Thyroid gland (tissue), 4 donors: ENCODE measurements around the gene PBX3. TPM values are rescaled to one million over a fixed set of nuclear protein-coding genes. Genes with fewer than 3 reads are reported as not detected.

ENCODE experiments used
- DNase-seq, 2 donors: peaks; one replicate each; pipeline ENCODE4 v3.0.0-alpha.2; 2019
- H3K27ac ChIP-seq, 3 donors: fragments of 200-600 bp; sonication (generic); 1 replicate in 2 of 3; 2 replicates in 1 of 3; pipeline ENCODE4 v1.5.1; 2016 to 2019; ENCODE audit warnings: mild to moderate bottlenecking in 1 of 3, moderate library complexity in 1 of 3
- H3K27me3 ChIP-seq: fragments of 200-600 bp; sonication (generic); one replicate; pipeline ENCODE4 v1.5.1; 2019
- H3K36me3 ChIP-seq, 2 donors: fragments of 200-600 bp; sonication (generic); one replicate each; pipeline ENCODE4 v1.5.1; 2016 to 2019
- H3K4me1 ChIP-seq, 2 donors: fragments of 200-600 bp; sonication (generic); one replicate each; pipeline ENCODE4 v1.5.1; 2017 to 2019
- H3K4me3 ChIP-seq, 3 donors: fragments of 200-600 bp; sonication (generic); replicated peaks in 1 of 3; 1 replicate in 2 of 3; 2 replicates in 1 of 3; pipeline ENCODE4 v1.5.1; 2016; ENCODE audit warnings: mild to moderate bottlenecking in 1 of 3
- H3K9me3 ChIP-seq: fragments of 200-600 bp; sonication (generic); one replicate; pipeline ENCODE4 v1.5.1; 2017
- POLR2A ChIP-seq, 2 donors: fragments of 450-650 bp; IDR thresholded peaks; one replicate each; pipeline ENCODE4 v1.6.1; 2017; ENCODE audit warnings: antibody characterized with exemption in 2 of 2, mild to moderate bottlenecking in 2 of 2, moderate library complexity in 1 of 2
- WGBS, 2 donors: methylation state at CpG; one replicate each; pipeline ENCODE4 v1.1.5; 2017; 5-methylcytosine and 5-hydroxymethylcytosine counted together
- intact Hi-C: fragments of 100-400 bp; cut with DNase I; formaldehyde crosslinking; loops from one replicate; pipeline ENCODE4 v1.15.1; 2023
- total RNA-seq, 4 donors: library from RNA; depleted of rRNA; stranded (reverse); fragments of >200 nt; gene quantifications; one replicate each; pipeline ENCODE4 v1.2.3, GENCODE V29; 2016
- TF ChIP-seq, protein P1 (sequence below), 6 experiments: fragments of 200-600 bp in 3 of 6; fragments of 450-650 bp in 3 of 6; sonication (generic) in 3 of 6; IDR thresholded peaks; one replicate each; pipeline ENCODE4 v1.5.1; 2016 to 2019; ENCODE audit warnings: antibody characterized with exemption in 6 of 6, mild to moderate bottlenecking in 2 of 6, inconsistent platforms in 1 of 6, moderate library complexity in 1 of 6

The PBX3 gene
- total RNA-seq, 4 donors from 2014 or later, result 68.5 to 108 (median 71.3) TPM

- 82 to 86% methylated on average over 3 of the region's 3 CpGs for WGBS, 2 donors
- Histone ChIP-seq H3K27ac (no peak overlapping the region), H3K9me3 (no peaks in the 10 kb centered on the region), H3K4me3 (no peak overlapping the region), H3K36me3 (no peaks in the 10 kb centered on the region), H3K4me1 (peaks cover 2 to 6% of the 10 kb centered on the region in 2 donors), H3K27me3 (no peaks in the 10 kb centered on the region)
- TF ChIP-seq, protein P1, sequence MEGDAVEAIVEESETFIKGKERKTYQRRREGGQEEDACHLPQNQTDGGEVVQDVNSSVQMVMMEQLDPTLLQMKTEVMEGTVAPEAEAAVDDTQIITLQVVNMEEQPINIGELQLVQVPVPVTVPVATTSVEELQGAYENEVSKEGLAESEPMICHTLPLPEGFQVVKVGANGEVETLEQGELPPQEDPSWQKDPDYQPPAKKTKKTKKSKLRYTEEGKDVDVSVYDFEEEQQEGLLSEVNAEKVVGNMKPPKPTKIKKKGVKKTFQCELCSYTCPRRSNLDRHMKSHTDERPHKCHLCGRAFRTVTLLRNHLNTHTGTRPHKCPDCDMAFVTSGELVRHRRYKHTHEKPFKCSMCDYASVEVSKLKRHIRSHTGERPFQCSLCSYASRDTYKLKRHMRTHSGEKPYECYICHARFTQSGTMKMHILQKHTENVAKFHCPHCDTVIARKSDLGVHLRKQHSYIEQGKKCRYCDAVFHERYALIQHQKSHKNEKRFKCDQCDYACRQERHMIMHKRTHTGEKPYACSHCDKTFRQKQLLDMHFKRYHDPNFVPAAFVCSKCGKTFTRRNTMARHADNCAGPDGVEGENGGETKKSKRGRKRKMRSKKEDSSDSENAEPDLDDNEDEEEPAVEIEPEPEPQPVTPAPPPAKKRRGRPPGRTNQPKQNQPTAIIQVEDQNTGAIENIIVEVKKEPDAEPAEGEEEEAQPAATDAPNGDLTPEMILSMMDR (IDR thresholded peaks at IDR 0.05), result no peak
- TF ChIP-seq POLR2A (IDR thresholded peaks at IDR 0.05), result no peak
- intact Hi-C loops, result no loop called here
- DNase-seq, result no peak
Measured at GRCh38 chr9:125825762-125826161, 78.6 kb downstream of the PBX3 start.

DNA sequence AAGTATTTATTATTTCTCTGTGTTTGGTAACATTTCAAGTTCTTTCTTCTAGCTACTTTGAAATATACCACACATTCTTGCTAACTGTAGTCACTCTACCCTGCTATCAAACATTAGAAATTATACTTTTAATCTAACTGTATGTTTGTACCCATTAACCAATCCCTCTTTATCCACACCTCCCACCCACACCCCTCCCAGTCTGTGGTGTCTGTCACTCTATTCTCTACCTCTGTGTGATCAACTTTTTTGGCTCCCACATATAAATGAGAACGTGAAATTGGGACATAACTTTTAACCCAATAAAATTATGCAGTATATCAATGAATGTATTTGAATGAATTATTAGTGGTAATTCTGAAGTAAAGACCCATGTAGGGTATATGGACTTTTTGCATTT is 79.7 kb downstream of the PBX3 start:
- no peak for DNase-seq
- H3K9me3 ChIP-seq, result no peaks in the 10 kb centered on the region
- H3K36me3 ChIP-seq, result no peaks in the 10 kb centered on the region
- H3K27me3 ChIP-seq, result no peaks in the 10 kb centered on the region
- no peak overlapping the region for H3K4me3 ChIP-seq
- H3K27ac ChIP-seq, result no peak overlapping the region
- H3K4me1 ChIP-seq, result peaks cover 0 to 11% of the 10 kb centered on the region in 2 donors
- TF ChIP-seq POLR2A (IDR thresholded peaks at IDR 0.05), result no peak
- TF ChIP-seq, protein P1 (IDR thresholded peaks at IDR 0.05), result no peak
- WGBS, 2 donors, result 93 to 96% methylated on average over 1 of the region's 1 CpG
- intact Hi-C loops, result no loop called here

GRCh38 chr9:125829743-125830142 is 82.6 kb downstream of the PBX3 start:
- H3K4me3 ChIP-seq, result peak overlapping the region in 1 of 3 donors; percentile 8
- H3K9me3 ChIP-seq, result no peaks in the 10 kb centered on the region
- peaks cover 0 to 6% of the 10 kb centered on the region in 2 donors for H3K4me1 ChIP-seq
- no peaks in the 10 kb centered on the region for H3K36me3 ChIP-seq
- peak in 1 of 2 donors; percentile 10 for DNase-seq
- intact Hi-C loops, result no loop called here
- TF ChIP-seq, protein P1 (IDR thresholded peaks at IDR 0.05), result no peak
- no peak for TF ChIP-seq POLR2A (IDR thresholded peaks at IDR 0.05)
- H3K27ac ChIP-seq, result no peak overlapping the region
- H3K27me3 ChIP-seq, result no peaks in the 10 kb centered on the region
- 75 to 78% methylated on average over 7 of the region's 7 CpGs for WGBS, 2 donors

- H3K27ac ChIP-seq, result no peak overlapping the region
- H3K4me1 ChIP-seq, result peaks cover 0 to 6% of the 10 kb centered on the region in 2 donors
- no peaks in the 10 kb centered on the region for H3K36me3 ChIP-seq
- no peak overlapping the region for H3K4me3 ChIP-seq
- TF ChIP-seq POLR2A (IDR thresholded peaks at IDR 0.05), result no peak
- TF ChIP-seq, protein P1 (IDR thresholded peaks at IDR 0.05), result no peak
- no peak for DNase-seq
- no peaks in the 10 kb centered on the region for H3K9me3 ChIP-seq
- intact Hi-C loops, result no loop called here
- no peaks in the 10 kb centered on the region for H3K27me3 ChIP-seq
- WGBS, 2 donors, result 85 to 91% methylated on average over 2 of the region's 2 CpGs
Measured at GRCh38 chr9:125831054-125831453, 83.9 kb downstream of the PBX3 start.

DNA sequence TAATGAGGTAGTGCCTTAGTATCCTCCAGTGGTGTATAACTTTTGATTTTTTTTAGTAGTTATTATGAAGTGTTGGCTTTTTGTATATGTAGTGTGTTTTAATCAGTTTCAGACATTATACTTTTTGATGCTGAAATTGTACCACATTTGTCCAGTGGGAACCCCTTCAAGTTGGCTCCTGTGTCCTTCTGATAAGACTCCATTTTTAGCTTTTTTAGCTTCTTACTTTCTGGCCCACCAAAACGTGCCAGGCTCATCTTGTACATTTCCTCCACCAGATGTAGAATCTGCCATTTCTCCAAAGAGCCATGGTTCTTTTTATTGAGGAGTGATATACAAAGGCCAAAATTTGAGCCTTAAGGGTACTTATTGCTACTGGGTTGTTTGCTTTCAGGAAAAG is 84.4 kb downstream of the PBX3 start:
- H3K36me3 ChIP-seq, result no peaks in the 10 kb centered on the region
- 86 to 87% methylated on average over 1 of the region's 1 CpG for WGBS, 2 donors
- TF ChIP-seq, protein P1 (IDR thresholded peaks at IDR 0.05), result no peak
- TF ChIP-seq POLR2A (IDR thresholded peaks at IDR 0.05), result no peak

More for the DNA sequence above, 84.4 kb downstream of the PBX3 start:
- Histone ChIP-seq H3K9me3 (no peaks in the 10 kb centered on the region), H3K4me1 (peaks cover 0 to 6% of the 10 kb centered on the region in 2 donors), H3K27ac (no peak overlapping the region), H3K27me3 (no peaks in the 10 kb centered on the region), H3K4me3 (no peak overlapping the region)
- DNase-seq, result no peak
- intact Hi-C loops, result no loop called here
